GM21515 (cell line): Measurements from ENCODE around the gene NUP205.

Experiments used
- ATAC-seq: cut with Tn5 transposase; IDR thresholded peaks from one replicate; pipeline ENCODE4 v1.9.1; 2021; ENCODE audit not compliant: unreplicated experiment

Gene NUP205

GRCh38 chr7:135541029-135541428, 16.7 kb upstream of the NUP205 start:
- no peak for ATAC-seq

GRCh38 chr7:135550196-135550595, 7.5 kb upstream of the NUP205 start:
- ATAC-seq, result no peak

DNA sequence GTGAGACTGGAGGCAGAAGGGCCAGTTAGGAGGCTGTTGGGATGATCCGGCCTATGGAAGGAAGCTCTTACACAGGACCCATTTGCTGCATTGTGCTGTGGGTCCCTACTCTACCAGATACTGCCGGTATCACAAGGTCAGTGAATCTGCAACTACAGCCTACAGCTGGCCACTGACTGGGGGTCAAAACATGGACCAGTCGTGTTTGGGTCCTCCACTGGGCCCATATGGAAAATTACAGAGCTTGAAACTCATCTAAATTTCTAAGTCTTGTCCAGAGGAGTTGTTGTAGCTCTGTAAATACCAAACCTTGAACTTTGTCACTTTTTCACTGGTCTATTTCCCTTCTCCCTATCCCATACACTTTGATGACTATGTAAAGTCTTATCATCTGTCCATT, 5.6 kb upstream of the NUP205 start:
- no peak for ATAC-seq

DNA sequence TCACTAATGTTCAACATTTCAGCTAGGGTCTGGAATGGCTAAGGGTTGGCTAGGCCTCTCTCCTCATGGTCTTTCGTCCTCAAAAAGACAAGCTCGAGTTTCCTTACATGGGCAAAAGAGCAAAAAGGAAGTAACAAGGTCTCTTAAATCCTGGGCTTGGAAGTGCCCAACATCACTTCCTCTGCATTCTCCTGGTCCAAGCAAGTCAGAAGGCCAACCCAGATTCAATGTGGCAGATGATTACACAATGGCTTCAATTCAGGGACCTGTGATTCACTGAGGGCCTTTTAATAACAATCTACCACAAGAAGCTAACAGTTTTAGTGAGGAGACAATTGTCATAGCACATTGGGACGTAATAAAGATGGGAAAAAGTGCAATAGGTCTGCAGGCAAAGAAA, 4.4 kb upstream of the NUP205 start:
- ATAC-seq, result no peak

DNA sequence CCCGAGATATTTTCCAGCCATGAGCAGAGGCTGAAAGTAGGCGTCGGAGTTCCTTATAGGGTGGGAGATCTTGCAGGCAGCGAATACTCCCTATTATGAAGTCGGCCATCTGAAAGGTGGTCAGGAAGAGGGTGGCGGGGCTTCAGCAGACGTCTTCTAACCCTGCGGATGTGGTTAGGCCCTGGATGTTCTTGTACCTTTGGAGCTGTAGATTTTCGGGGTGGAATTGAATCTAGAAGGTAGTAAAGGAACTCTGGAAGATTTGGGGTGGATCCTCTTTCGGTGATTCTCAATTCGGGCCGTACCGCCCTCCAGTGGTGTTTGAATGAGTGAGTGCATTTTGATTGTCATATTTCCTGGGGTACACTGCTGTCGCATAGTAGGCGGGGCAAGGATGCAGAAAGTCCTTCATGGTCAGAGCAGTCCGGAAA, 635 bp downstream of the NUP205 start:
- peak; percentile 80 for ATAC-seq

DNA sequence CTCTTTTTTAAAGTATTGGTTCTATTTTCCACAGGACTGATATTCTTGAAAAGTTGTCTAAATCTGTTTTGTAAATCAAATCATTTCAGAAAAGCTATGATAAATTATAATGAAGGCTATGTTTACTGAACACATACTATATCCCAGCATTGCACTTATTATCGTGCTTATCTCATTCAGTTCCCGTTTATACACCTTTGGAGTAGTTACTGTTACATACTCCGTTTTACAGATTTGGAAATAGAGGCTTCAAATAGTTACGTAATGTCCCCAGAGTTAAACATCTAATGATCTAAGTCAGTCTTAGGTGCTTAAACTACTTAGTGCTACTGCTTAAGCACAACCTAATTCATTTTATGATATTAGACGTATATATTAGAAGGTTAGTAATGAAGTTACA, 1.2 kb downstream of the NUP205 start:
- ATAC-seq, result no peak

- ATAC-seq, result no peak
These were observed 2.9 kb downstream of the NUP205 start for GRCh38 chr7:135560631-135561030.

DNA sequence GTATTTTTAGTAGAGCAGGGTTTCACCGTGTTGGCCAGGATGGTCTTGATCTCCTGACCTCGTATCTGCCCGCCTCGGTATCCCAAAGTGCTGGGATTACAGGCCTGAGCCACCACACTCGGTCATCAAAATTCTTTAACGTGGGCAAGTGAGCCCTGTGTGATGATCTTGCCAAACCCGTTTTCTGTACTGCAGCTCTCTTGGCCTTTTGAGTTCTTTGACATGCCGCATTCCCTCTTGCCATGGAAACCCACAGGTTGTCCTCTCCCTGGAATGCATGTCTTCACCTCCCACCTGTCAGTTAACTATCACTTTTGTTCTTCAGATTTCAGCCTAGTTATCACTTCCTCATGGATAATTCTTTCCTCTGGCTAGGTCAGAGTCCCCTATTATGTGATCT, 5.0 kb downstream of the NUP205 start:
- ATAC-seq, result no peak

DNA sequence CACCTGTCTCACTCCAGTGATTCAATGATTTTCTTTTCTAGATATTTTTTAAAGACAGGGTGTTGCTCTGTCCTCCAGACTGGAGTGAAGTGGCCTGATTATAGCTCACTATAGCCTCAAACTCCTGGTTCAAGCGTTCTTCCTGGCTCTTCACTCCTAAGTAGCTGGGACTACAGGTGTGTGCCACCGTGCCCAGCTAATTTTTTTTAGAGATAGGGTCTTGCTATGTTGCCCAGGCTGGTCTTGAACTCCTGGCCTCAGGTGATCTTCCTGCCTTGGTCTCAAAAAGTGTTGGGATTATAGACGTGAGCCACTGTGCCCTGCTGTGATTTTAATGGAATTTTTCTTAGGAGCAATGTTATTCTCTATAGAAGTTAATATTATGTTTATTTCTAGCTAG, 14.1 kb downstream of the NUP205 start:
- no peak for ATAC-seq

- no peak for ATAC-seq
These were observed 15.8 kb downstream of the NUP205 start for GRCh38 chr7:135573541-135573940.

DNA sequence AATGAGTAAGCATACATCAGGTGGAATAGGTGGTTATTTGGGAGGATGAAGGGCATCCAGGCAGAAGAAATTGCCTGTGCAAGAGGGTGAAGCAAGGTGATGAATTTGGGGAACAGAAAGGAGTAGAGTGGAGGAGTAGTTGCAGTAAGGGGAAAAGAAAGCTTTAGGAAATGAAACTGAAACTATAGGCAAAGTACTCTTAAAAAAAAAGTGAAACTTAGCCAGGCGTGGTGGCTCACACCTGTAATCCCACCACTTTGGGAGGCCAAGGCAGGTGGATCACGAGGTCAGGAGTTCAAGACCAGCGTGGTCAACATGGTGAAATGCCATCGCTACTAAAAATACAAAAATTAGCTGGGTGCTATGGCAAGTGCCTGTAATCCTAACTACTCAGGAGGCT, 17.6 kb downstream of the NUP205 start:
- ATAC-seq, result peak; percentile 56

DNA sequence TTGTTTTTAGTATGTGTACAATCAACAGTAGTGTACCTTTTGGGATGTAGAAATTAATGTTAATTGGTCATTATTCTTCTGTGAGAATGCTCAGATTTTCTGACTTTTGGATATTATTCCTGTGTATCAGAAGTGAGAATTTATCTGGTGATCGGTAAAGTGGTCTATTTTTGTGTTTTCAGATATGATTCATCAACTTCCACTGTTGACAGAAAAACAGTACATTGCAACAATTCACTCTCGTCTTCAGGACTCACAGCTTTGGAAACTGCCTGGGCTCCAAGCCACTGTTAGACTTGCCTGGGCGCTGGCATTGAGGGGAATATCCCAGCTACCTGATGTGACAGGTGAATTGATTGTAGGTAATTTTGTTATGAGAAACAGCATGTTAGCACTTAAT, 20.9 kb downstream of the NUP205 start:
- no peak for ATAC-seq

DNA sequence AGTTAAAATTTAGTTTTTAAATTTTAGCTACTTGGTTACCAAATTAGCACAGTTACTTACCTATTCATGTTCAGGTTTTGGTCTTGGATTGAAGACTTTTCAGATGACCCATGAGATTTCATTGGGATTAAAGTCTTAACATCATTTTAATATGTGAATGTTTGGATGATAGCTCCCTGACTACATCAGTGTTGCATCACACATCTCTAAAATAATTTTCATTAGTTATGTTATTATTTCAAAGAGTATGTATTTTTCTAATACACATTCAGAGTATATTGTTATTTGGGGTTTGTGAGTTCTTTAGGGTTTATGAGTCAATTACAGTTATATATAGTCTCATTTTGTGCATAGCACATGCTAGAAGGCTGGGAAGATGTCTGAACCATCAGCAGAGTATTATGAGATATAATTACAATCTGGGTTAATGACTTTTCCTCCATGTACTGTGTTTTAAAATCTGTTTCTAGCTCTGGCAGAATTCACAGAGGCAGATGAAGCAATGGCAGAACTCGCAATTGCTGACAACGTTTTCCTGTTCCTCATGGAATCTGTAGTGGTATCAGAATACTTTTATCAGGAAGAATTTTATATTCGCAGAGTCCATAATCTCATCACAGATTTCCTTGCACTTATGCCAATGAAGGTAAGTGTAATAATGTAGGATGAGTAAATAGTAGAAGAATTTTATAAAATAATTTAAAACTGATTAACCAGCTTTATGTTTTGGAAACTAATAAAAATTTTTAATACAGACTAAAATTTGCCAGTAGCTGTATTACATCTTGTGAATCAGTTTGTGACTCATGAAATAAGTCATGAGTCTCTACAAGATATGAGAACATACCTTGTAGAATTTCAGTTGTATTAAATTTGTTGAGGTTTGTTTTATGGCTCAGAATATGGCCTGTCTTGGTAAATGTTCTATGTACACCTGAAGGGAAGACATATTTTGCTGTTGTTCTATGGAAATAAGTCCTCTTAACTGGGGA, 26.9 kb downstream of the NUP205 start:
- ATAC-seq, result no peak

- no peak for ATAC-seq
These were observed 39.6 kb downstream of the NUP205 start for GRCh38 chr7:135597181-135597925.

DNA sequence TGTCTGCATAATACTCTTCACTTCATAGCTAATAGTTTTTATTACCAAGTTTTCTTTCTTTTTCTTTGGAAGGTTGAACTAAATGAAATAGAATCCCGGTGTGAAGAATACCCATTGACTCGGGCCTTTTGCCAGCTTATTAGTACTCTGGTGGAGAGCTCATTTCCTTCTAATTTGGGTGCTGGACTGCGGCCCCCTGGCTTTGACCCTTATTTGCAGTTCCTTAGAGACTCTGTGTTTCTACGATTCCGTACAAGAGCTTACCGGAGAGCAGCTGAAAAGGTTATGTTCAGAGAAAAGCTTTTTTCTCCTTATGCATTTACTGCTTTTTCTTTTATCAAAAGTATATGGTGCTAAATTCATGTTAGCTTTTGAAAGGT, 40.2 kb downstream of the NUP205 start:
- no peak for ATAC-seq

DNA sequence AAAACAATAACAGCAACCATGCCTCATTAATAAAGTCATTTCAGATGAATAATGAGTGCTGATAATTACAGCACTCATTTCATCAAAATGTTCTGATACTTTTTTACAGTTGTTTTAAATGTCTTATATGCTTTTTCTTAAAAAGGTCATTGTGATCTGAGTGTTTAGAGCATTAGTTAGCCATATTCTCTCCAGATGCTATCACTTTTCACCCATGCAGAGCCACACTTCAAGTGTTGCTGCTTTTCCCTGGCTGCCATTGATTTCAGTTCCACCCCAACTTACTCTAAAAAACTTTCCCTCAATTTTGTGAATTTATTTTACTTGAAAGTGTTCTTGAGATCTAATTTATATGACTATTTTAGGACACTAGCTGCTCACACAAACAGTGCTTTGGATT, 41.8 kb downstream of the NUP205 start:
- ATAC-seq, result no peak

DNA sequence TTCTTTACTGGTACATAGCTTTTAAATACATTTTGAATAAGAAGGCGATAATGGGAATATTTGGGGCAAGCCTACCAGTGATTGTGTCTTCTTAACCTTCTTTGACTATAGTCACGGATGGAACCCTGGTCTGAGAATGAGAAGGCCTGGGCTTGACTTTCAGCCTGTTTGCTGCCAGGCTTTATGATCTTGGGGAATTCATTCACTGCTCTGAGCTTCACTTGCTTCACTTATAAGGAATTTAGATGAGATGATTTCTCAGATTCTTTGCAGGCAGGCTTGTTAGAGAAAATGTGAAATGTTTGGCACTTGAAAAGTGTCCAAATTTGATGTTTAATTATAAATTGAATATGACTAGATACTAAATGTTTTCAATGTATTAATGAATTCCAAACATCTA, 42.5 kb downstream of the NUP205 start:
- ATAC-seq, result no peak

DNA sequence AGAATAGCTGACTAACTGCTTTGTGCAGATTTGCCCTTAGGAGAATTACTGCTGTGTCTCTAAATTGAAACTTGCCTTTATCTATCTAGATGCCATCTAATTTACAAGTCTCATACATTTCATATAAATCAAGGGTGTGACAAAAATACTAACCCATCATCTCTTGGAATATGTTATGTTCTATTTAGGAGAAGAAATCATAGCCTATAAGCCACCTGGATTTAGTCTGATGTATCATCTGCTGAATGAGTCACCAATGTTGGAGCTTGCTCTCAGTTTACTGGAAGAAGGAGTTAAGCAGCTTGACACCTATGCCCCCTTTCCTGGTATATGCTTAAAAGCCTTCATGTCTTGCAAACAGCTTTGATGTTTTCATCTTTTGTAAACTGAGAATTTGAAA, 43.5 kb downstream of the NUP205 start:
- no peak for ATAC-seq

GRCh38 chr7:135602304-135602703, 44.6 kb downstream of the NUP205 start:
- ATAC-seq, result no peak

GRCh38 chr7:135616136-135616535, 58.4 kb downstream of the NUP205 start:
- ATAC-seq, result no peak

- ATAC-seq, result no peak
These were observed 60.1 kb downstream of the NUP205 start for GRCh38 chr7:135617781-135618180.

DNA sequence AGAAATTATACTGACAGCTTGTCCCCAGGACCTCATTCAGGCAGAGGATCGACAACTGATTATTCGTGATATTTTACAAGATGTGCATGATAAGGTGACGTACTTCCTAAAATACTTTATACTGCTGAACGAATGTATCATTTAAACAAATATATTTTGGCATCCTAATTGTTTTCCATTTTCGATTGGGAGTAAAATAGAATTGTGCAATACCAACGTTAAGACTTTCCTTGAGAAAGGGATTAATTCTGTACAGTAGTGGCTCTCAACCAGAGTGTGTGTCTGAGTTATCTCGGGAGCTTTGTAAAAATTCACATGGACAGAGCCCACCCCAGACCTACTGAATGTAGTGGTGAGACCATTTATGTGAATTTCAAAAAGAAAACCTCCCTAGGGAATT, 60.8 kb downstream of the NUP205 start:
- ATAC-seq, result no peak
